Kidney capillary endothelial cell (primary cell): ENCODE measurements around the gene DDIT4.
"Not testable (repeated sequence)": the region's sequence is repeated elsewhere in the genome, so short reads cannot be mapped to it uniquely, and the experiment has no call there.

ENCODE experiments used
- DNase-seq: peaks from one replicate; pipeline ENCODE4 v3.0.0-alpha.2; 2018; ENCODE audit warnings: low spot score

Gene DDIT4

GRCh38 chr10:72267819-72268399 lies 5.8 kb upstream of the DDIT4 start:
- DNase-seq: no peak

- DNase-seq: not testable (repeated sequence)
These were observed 5.1 kb upstream of the DDIT4 start for GRCh38 chr10:72268475-72269200.

- DNase-seq: no peak
These were observed 3.0 kb upstream of the DDIT4 start for GRCh38 chr10:72270607-72271281.

GRCh38 chr10:72272689-72273409 lies 875 bp upstream of the DDIT4 start:
- DNase-seq: peak; percentile 84

- DNase-seq: no peak
These were observed 547 bp downstream of the DDIT4 start for GRCh38 chr10:72274213-72274729.

GRCh38 chr10:72274730-72275350 lies 1.1 kb downstream of the DDIT4 start:
- peak; percentile 56 for DNase-seq

GRCh38 chr10:72275351-72276012 lies 1.8 kb downstream of the DDIT4 start:
- no peak for DNase-seq

GRCh38 chr10:72276013-72276387 lies 2.3 kb downstream of the DDIT4 start:
- no peak for DNase-seq

- no peak for DNase-seq
These were observed 3.0 kb downstream of the DDIT4 start for GRCh38 chr10:72276421-72277339.

GRCh38 chr10:72277340-72277995 lies 3.7 kb downstream of the DDIT4 start:
- no peak for DNase-seq

GRCh38 chr10:72277996-72278667 lies 4.4 kb downstream of the DDIT4 start:
- no peak for DNase-seq

GRCh38 chr10:72278668-72279393 lies 5.1 kb downstream of the DDIT4 start:
- no peak for DNase-seq

- DNase-seq: not testable (repeated sequence)
These were observed 5.9 kb downstream of the DDIT4 start for GRCh38 chr10:72279587-72279986.

GRCh38 chr10:72283131-72283530 lies 9.4 kb downstream of the DDIT4 start:
- DNase-seq: no peak

- DNase-seq: no peak
These were observed 12.3 kb downstream of the DDIT4 start for GRCh38 chr10:72285972-72286521.

GRCh38 chr10:72291019-72291532 lies 17.4 kb downstream of the DDIT4 start:
- no peak for DNase-seq

GRCh38 chr10:72292223-72292691 lies 18.5 kb downstream of the DDIT4 start:
- DNase-seq: no peak
